Stimulated activated naive B cell treated with anti-CD40 and anti-IgM and Interleukin-4, amounts not matched to agents 10 μg/mL and 1 μg/mL and 100 μg/mL, for 72 hours (primary cell): ENCODE results near the gene OR51A4.
A peak's percentile ranks its signal among the peaks of the same experiment; 100 is the strongest.
"Not testable (repeated sequence)": the region's sequence is repeated elsewhere in the genome, so short reads cannot be mapped to it uniquely, and the experiment has no call there.

Experiments used
- ATAC-seq, 2 donors: fragments of 150-1000 bp; cut with Tn5 transposase; replicated peaks; 2 replicates each; pipeline ENCODE4 v1.10.0; 2021; ENCODE audit warnings: moderate library complexity in 1 of 2
- DNase-seq: peaks from one replicate; pipeline ENCODE4 v3.0.0; 2021
- H3K27ac Mint-ChIP-seq: one replicate; pipeline ENCODE4 v1.8.0; 2022; ENCODE audit warnings: mild to moderate bottlenecking, mixed read lengths
- H3K27me3 Mint-ChIP-seq, 2 donors: one replicate each; pipeline ENCODE4 v1.8.0; 2022; ENCODE audit warnings: mixed read lengths in 2 of 2
- H3K36me3 Mint-ChIP-seq, 2 donors: one replicate each; pipeline ENCODE4 v1.8.0; 2022; ENCODE audit warnings: mixed read lengths in 2 of 2, mild to moderate bottlenecking in 1 of 2
- H3K4me1 Mint-ChIP-seq, 2 donors: one replicate each; pipeline ENCODE4 v1.8.0; 2022; ENCODE audit warnings: mixed read lengths in 2 of 2, mild to moderate bottlenecking in 1 of 2
- H3K4me3 Mint-ChIP-seq, 2 donors: one replicate each; pipeline ENCODE4 v1.8.0; 2022; ENCODE audit warnings: mild to moderate bottlenecking in 2 of 2, mixed read lengths in 2 of 2, moderate library complexity in 1 of 2
- H3K9me3 Mint-ChIP-seq, 2 donors: one replicate each; pipeline ENCODE4 v1.8.0; 2022; ENCODE audit warnings: mixed read lengths in 2 of 2, mild to moderate bottlenecking in 1 of 2

Gene OR51A4

GRCh38 chr11:4947505-4947904, at the start of gene OR51A4:
OR51A4 (minus strand) TSS chr11:4947605; CDS start chr11:4947100, 505 bp downstream.
- Mint-ChIP-seq H3K36me3 (no peaks in the 10 kb centered on the region), H3K27ac (no peak within 1 kb of the TSS), H3K4me3 (no peak within 1 kb of the TSS), H3K9me3 (no peaks in the 10 kb centered on the region), H3K4me1 (no peaks in the 10 kb centered on the region), H3K27me3 (no peaks in the 10 kb centered on the region)
- DNase-seq (no peak), ATAC-seq (no peak)

- H3K4me3 Mint-ChIP-seq: no peak within 1 kb of the TSS
- no peaks in the 10 kb centered on the region for H3K4me1 Mint-ChIP-seq
- no peaks in the 10 kb centered on the region for H3K9me3 Mint-ChIP-seq
- H3K27me3 Mint-ChIP-seq: peaks cover 3 to 5% of the 10 kb centered on the region in 2 donors
- ATAC-seq (no peak), DNase-seq (no peak)
- no peak within 1 kb of the TSS for H3K27ac Mint-ChIP-seq
- no peaks in the 10 kb centered on the region for H3K36me3 Mint-ChIP-seq
These were observed 47.1 kb upstream of the OR51A4 start, which contains the start of gene OR51L1 for GRCh38 chr11:4994551-4994950. OR51L1 (plus strand) TSS chr11:4994851; CDS start chr11:4998983, 4,132 bp downstream.

GRCh38 chr11:4991060-4991459, 43.7 kb upstream of the OR51A4 start:
- Mint-ChIP-seq H3K27me3 (peaks cover 0 to 6% of the 10 kb centered on the region in 2 donors), H3K27ac (no peak overlapping the region), H3K4me1 (no peaks in the 10 kb centered on the region), H3K36me3 (no peaks in the 10 kb centered on the region), H3K4me3 (no peak overlapping the region), H3K9me3 (peaks cover 0 to 1% of the 10 kb centered on the region in 2 donors)
- DNase-seq: no peak
- ATAC-seq: peak; percentile 47 to 57

- ATAC-seq (no peak), DNase-seq (no peak)
- Mint-ChIP-seq H3K27me3 (no peaks in the 10 kb centered on the region), H3K4me3 (no peak overlapping the region), H3K9me3 (peaks cover 0 to 1% of the 10 kb centered on the region in 2 donors), H3K27ac (no peak overlapping the region), H3K4me1 (no peaks in the 10 kb centered on the region), H3K36me3 (no peaks in the 10 kb centered on the region)
These were observed 36.4 kb upstream of the OR51A4 start for GRCh38 chr11:4983841-4984240.

- DNase-seq: no peak
- H3K4me1 Mint-ChIP-seq: no peaks in the 10 kb centered on the region
- no peaks in the 10 kb centered on the region for H3K36me3 Mint-ChIP-seq
- peaks cover 4 to 5% of the 10 kb centered on the region in 2 donors for H3K9me3 Mint-ChIP-seq
- H3K27me3 Mint-ChIP-seq: peaks cover 0 to 5% of the 10 kb centered on the region in 2 donors
- H3K27ac Mint-ChIP-seq: no peak overlapping the region
- H3K4me3 Mint-ChIP-seq: no peak overlapping the region
- ATAC-seq: no peak
These were observed 35.3 kb upstream of the OR51A4 start for GRCh38 chr11:4982678-4983077.

GRCh38 chr11:4979036-4979435, 31.6 kb upstream of the OR51A4 start:
- DNase-seq (no peak), ATAC-seq (no peak)
- no peaks in the 10 kb centered on the region for H3K4me1 Mint-ChIP-seq
- peaks cover 5% of the 10 kb centered on the region in 2 donors for H3K9me3 Mint-ChIP-seq
- H3K4me3 Mint-ChIP-seq: no peak overlapping the region
- H3K27me3 Mint-ChIP-seq: peaks cover 0 to 5% of the 10 kb centered on the region in 2 donors
- no peaks in the 10 kb centered on the region for H3K36me3 Mint-ChIP-seq
- no peak overlapping the region for H3K27ac Mint-ChIP-seq

GRCh38 chr11:4975436-4975835, 28.0 kb upstream of the OR51A4 start:
- no peak overlapping the region for H3K27ac Mint-ChIP-seq
- no peak overlapping the region for H3K4me3 Mint-ChIP-seq
- no peaks in the 10 kb centered on the region for H3K36me3 Mint-ChIP-seq
- ATAC-seq (no peak), DNase-seq (no peak)
- H3K27me3 Mint-ChIP-seq: peaks cover 0 to 5% of the 10 kb centered on the region in 2 donors
- H3K4me1 Mint-ChIP-seq: no peaks in the 10 kb centered on the region
- peaks cover 5 to 6% of the 10 kb centered on the region in 2 donors for H3K9me3 Mint-ChIP-seq

- ATAC-seq (no peak), DNase-seq (no peak)
- Mint-ChIP-seq H3K27me3 (peaks cover 0 to 6% of the 10 kb centered on the region in 2 donors), H3K4me1 (no peaks in the 10 kb centered on the region), H3K36me3 (no peaks in the 10 kb centered on the region), H3K27ac (no peak overlapping the region), H3K9me3 (peaks cover 4 to 6% of the 10 kb centered on the region in 2 donors), H3K4me3 (no peak overlapping the region)
These were observed 15.4 kb upstream of the OR51A4 start for GRCh38 chr11:4962816-4963215.

- no peaks in the 10 kb centered on the region for H3K36me3 Mint-ChIP-seq
- no peaks in the 10 kb centered on the region for H3K4me1 Mint-ChIP-seq
- peaks cover 0 to 2% of the 10 kb centered on the region in 2 donors for H3K27me3 Mint-ChIP-seq
- peaks cover 4 to 6% of the 10 kb centered on the region in 2 donors for H3K9me3 Mint-ChIP-seq
- H3K27ac Mint-ChIP-seq: no peak overlapping the region
- ATAC-seq: no peak
- H3K4me3 Mint-ChIP-seq: no peak overlapping the region
- no peak for DNase-seq
These were observed 13.5 kb upstream of the OR51A4 start for GRCh38 chr11:4960877-4961276.

- Mint-ChIP-seq H3K4me3 (no peak overlapping the region), H3K27ac (no peak overlapping the region), H3K4me1 (no peaks in the 10 kb centered on the region), H3K27me3 (no peaks in the 10 kb centered on the region), H3K9me3 (no peaks in the 10 kb centered on the region), H3K36me3 (no peaks in the 10 kb centered on the region)
- DNase-seq (no peak), ATAC-seq (no peak)
These were observed 10.0 kb upstream of the OR51A4 start for GRCh38 chr11:4957396-4957795.

GRCh38 chr11:4955613-4956012, 8.2 kb upstream of the OR51A4 start, which contains the start of gene OR51A2:
OR51A2 (minus strand) TSS chr11:4955713; CDS start chr11:4955713, 0 bp downstream.
- not testable (repeated sequence) for DNase-seq, H3K4me3 Mint-ChIP-seq, H3K27ac Mint-ChIP-seq, H3K27me3 Mint-ChIP-seq, H3K9me3 Mint-ChIP-seq, ATAC-seq, H3K36me3 Mint-ChIP-seq, H3K4me1 Mint-ChIP-seq

- ATAC-seq (no peak), DNase-seq (no peak)
- Mint-ChIP-seq H3K27me3 (peaks cover 7 to 10% of the 10 kb centered on the region in 2 donors), H3K36me3 (no peaks in the 10 kb centered on the region), H3K4me1 (no peaks in the 10 kb centered on the region), H3K27ac (no peak overlapping the region), H3K9me3 (no peaks in the 10 kb centered on the region), H3K4me3 (no peak overlapping the region)
These were observed 10.7 kb downstream of the OR51A4 start for GRCh38 chr11:4936745-4937144.

GRCh38 chr11:4932751-4933150, 14.7 kb downstream of the OR51A4 start:
- no peak overlapping the region for H3K4me3 Mint-ChIP-seq
- DNase-seq: no peak
- H3K27me3 Mint-ChIP-seq: peaks cover 5 to 6% of the 10 kb centered on the region in 2 donors
- H3K4me1 Mint-ChIP-seq: no peaks in the 10 kb centered on the region
- no peak for ATAC-seq
- H3K36me3 Mint-ChIP-seq: no peaks in the 10 kb centered on the region
- H3K27ac Mint-ChIP-seq: no peak overlapping the region
- H3K9me3 Mint-ChIP-seq: no peaks in the 10 kb centered on the region

GRCh38 chr11:4926608-4927007, 20.8 kb downstream of the OR51A4 start:
- Mint-ChIP-seq H3K27me3 (peaks cover 8 to 19% of the 10 kb centered on the region in 2 donors), H3K4me3 (no peak overlapping the region), H3K9me3 (no peaks in the 10 kb centered on the region), H3K4me1 (no peaks in the 10 kb centered on the region), H3K36me3 (no peaks in the 10 kb centered on the region), H3K27ac (no peak overlapping the region)
- no peak for DNase-seq
- no peak for ATAC-seq

GRCh38 chr11:4924239-4924638, 23.2 kb downstream of the OR51A4 start, which contains the start of gene OR51G1:
OR51G1 (minus strand) TSS chr11:4924339; CDS start chr11:4924339, 0 bp downstream.
- H3K4me3 Mint-ChIP-seq: no peak within 1 kb of the TSS
- no peaks in the 10 kb centered on the region for H3K4me1 Mint-ChIP-seq
- H3K36me3 Mint-ChIP-seq: no peaks in the 10 kb centered on the region
- ATAC-seq (no peak), DNase-seq (no peak)
- H3K27me3 Mint-ChIP-seq: peaks cover 8 to 19% of the 10 kb centered on the region in 2 donors
- H3K9me3 Mint-ChIP-seq: no peaks in the 10 kb centered on the region
- H3K27ac Mint-ChIP-seq: no peak within 1 kb of the TSS

GRCh38 chr11:4922304-4922703, 25.1 kb downstream of the OR51A4 start:
- no peaks in the 10 kb centered on the region for H3K36me3 Mint-ChIP-seq
- ATAC-seq (no peak), DNase-seq (no peak)
- no peaks in the 10 kb centered on the region for H3K9me3 Mint-ChIP-seq
- H3K27ac Mint-ChIP-seq: no peak overlapping the region
- no peak overlapping the region for H3K4me3 Mint-ChIP-seq
- peaks cover 8 to 19% of the 10 kb centered on the region in 2 donors for H3K27me3 Mint-ChIP-seq
- no peaks in the 10 kb centered on the region for H3K4me1 Mint-ChIP-seq
